HG03103 (cell line): Measurements from ENCODE around the gene SNRNP70.

Experiments used
- ATAC-seq: cut with Tn5 transposase; IDR thresholded peaks from one replicate; pipeline ENCODE4 v1.9.1; 2021; ENCODE audit warnings: low read depth; ENCODE audit not compliant: unreplicated experiment

SNRNP70 gene

GRCh38 chr19:49097453-49098288, 12.4 kb downstream of the SNRNP70 start:
- no peak for ATAC-seq

DNA sequence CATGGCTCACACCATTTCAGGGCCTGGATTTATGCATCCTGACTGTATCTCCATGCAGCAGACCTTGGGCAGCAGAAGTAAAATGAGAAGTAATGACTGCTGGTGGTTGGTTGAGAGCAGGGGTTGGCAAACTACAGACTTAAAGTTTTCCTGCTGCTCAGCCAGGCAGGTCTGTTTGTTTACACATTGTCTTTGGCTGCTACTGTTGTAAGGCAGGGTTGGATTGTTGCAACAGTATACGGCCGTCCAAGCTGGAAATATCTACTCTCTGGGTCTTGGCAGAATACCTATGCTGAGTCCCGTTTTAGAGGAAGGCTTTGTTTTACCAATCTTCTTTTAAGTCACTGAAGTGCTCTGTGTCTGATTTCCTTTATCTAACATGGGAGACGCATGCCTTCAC, 13.5 kb downstream of the SNRNP70 start:
- ATAC-seq: no peak

DNA sequence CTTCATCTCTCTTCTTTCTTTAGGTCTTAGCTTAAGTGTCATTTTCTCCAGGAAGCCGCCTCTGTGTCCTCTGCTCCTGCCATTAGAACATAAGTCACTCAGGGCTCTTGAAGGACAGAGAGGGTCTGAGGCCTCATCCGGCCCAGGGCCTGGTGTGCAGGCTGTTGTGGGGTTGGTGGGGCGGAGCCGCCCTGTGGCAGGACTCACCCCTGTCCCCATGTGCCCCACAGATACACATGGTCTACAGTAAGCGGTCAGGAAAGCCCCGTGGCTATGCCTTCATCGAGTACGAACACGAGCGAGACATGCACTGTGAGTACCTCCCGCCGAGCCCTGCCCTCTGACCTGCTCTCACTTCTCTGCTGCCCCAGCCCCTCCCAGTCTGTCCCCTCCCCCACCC, 15.9 kb downstream of the SNRNP70 start:
- no peak for ATAC-seq

DNA sequence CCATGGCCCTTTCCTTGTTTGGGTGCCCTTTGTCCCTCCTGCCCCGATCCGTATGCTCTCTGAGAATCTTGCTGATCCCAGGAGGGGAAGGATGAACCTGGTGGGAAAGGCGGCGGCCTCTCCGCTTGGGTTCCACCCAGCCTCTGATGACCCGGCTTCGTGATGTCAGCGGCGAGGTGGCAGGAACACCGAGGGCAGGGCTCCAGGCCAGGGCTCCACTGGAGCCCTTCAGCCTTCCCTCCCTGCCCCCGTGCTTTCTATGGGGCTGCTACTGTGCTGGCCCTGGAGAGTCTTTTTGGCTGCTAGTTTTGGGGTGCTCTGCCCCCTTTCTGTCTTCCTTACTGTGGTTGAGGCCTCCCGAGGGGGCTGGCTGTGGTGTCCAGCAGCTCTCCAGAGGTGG, 17.1 kb downstream of the SNRNP70 start:
- ATAC-seq: no peak

DNA sequence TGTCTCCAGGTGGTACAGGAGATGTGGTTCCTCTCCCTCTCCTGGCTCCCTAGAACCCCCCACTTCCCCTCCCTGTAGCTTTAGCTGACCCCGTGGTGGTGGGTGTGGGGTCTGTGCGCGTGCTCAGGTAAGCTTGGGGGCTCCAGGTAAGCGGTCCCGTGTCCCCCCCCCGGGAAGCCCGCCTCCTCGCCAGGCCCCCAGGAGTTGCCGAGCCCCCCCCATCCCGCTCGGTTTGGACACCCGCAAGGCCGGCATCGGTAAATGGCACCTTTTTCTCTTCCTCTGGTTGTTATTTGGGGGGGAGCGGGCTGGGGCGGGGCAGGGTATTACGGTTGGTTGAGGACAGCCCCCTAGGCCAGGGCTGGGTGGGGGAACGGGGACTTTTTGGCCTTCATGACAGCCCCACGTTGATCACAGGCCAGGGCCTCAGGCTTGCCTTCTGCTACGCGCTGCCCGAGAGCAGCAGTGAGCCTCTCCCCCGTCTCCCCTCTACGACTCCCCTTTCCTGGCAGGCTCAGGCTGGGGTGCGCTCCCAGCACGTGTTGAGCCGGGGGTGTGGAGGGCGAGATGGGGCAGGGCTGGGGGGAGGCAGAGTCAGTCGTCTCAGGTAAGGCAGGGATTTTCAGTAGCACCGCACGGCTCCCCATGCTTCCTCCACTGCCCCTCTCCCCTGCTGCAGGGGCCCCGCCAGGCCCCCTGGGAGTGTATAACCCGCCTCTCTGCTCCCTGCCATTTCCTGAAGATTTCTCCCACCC, 18.3 kb downstream of the SNRNP70 start:
- ATAC-seq: no peak

DNA sequence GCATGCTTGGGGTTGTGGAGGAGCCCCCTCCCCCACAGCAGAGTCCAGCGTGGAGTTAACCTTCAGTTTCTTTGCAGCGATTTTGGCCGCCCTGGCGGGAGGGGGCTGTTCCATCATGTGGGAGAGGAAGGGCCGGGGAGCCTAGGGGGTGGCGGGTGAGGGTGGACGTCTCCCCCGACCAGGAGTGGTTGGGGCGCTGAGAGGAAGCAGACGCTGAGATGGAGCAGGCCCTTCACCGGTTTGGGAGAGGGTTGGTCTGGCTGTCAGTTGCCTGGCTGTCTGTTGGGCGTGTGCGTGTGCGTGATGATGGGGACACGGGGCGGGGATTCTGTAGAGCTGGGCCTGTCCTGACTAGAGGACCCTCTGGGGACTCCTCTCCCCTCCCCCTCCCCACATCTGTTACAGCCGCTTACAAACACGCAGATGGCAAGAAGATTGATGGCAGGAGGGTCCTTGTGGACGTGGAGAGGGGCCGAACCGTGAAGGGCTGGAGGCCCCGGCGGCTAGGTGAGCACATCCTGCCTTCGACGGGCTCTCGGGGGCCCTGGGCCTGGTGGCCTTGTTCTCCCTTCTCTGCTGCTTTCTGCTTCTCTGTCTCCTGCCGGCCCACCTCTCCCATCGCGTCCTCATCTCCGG, 19.1 kb downstream of the SNRNP70 start:
- ATAC-seq: no peak

DNA sequence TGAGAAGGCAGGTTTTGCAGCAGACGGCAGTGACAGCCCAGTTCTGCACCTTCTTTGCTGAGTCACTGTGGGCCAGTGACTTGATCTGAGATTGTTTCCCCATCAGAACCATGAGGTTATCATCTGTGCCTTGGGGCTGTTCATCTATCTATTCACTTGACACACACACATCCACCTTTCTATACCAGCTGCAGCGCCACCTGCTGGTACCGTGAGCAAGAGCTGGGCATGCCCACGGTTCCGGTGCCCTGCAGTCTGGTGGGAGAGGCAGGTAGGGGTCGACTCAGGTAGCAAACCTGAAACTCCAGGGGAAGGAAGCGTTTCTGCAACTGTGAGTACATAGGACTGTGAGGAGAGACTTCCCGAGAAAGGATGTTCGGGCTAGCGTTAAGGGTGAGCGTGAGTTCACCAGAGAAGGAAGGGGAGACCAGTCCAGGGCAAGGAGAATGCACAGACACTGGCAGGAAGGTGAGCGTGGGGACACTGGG, 21.4 kb downstream of the SNRNP70 start:
- ATAC-seq: no peak

DNA sequence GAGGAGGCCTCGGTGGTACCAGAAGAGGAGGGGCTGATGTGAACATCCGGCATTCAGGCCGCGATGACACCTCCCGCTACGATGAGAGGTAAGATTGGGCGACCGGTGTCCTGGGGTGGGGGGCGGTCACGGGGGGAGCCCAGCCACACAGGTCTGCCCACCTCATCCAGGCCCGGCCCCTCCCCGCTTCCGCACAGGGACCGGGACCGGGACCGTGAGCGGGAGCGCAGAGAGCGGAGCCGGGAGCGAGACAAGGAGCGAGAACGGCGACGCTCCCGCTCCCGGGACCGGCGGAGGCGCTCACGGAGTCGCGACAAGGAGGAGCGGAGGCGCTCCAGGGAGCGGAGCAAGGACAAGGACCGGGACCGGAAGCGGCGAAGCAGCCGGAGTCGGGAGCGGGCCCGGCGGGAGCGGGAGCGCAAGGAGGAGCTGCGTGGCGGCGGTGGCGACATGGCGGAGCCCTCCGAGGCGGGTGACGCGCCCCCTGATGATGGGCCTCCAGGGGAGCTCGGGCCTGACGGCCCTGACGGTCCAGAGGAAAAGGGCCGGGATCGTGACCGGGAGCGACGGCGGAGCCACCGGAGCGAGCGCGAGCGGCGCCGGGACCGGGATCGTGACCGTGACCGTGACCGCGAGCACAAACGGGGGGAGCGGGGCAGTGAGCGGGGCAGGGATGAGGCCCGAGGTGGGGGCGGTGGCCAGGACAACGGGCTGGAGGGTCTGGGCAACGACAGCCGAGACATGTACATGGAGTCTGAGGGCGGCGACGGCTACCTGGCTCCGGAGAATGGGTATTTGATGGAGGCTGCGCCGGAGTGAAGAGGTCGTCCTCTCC, 22.6 kb downstream of the SNRNP70 start:
- no peak for ATAC-seq

DNA sequence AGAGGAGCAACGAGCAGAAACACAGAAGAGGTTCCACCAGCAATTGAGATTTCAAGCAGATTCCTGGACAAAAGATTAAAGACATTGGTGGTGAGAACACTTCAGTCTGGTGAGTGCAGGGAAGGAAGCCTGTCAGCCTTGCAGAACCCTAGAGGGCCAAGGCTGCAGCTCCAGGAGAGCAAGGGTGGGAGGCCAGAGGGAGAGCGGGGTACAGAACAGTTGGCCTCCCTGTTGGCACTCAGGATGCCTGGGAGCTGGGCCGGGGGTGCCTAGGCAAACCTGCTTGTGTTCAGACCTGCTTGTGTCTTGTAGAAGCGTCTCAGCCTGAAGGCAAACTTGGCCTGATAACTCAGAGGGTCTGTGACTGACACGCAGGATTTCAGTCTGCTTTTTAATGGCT, 23.8 kb downstream of the SNRNP70 start:
- no peak for ATAC-seq

DNA sequence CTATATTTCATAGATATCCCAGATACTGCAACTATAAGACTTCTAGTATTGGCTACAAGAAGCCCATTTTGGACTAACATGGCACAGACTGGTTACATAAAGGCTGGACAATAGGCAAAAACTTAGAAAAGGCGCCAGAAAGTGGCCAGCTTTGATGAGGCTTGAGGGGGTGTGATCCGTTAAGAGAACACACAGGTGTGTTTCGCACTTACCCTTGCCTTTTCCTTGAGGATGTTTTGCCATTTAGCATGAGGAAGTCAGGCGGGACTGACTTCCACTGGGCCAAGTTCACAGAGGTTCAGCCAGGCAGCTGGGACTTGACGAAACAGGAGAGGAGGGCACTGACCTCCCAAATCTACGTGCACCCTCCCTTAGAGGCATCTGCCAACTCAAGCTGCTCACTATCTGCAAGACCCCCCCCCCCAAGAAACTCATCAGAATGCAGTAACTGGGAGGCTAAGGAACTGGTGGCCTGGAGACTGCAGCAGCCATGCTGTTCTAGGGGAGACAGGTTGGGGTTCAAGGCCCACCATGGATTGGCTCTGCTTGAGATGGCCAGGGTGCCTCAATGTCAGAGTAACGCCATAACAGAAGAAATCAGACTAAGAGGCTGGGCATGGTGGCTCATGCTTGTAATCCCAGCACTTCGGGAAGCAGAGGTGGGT, 24.4 kb downstream of the SNRNP70 start:
- no peak for ATAC-seq

DNA sequence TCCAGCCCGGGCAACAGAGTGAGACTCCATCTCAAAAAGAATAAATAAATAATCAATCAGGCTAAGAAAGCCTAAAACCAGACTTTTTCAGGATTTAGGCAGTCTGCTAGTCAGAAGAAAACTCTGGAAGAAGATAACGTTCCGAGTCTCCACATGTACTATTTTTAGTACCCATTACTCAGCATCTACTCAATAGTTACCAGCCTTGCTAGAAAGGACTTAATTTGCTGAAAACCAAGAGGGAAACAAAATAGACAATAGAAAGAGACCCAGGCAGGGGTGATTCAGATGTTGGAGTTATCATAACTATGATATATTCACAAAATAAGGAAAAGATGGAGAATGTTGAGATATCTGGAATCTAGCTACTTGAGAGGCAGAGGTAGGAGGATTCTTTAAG, 25.3 kb downstream of the SNRNP70 start:
- no peak for ATAC-seq

DNA sequence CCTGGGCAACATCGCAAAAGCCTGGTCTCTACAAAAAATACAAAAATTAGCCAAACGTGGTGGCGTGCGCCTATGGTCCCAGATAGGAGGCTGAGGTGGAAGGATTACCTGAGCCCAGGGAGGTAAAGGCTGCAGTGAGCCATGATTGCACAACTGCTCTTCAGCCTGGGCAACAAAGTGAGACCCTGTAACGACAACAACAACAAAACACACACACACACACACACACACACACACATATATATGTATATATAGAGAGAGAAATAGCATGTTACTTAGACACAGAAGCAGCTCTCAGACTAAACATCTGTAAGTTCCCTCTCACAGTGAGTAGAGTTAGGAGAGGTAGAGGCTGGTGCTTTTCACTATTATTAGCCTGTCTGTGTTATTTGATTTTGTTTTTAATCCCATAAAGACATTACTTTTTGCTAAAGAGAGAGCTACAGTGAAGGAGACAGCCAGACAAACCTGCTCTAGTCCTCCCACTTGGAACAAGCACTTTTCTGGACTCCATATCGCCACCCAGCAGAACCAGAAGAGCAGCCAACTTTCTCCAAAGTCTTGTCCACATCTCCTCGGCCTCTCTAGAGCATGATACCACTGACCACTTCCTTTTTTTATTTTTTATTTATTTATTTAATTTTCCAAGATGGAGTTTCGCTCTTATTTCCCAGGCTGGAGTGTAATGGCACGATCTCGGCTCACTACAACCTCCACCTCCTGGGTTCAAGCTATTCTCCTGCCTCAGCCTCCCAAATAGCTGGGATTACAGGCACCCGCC, 26.2 kb downstream of the SNRNP70 start:
- no peak for ATAC-seq

- ATAC-seq: no peak
Observed at GRCh38 chr19:49113762-49114629, 28.7 kb downstream of the SNRNP70 start, which contains the start of gene LIN7B. Gene LIN7B, plus strand, starts transcription at chr19:49114370. Its CDS starts 35 bp downstream, at chr19:49114405.

GRCh38 chr19:49114630-49115363, 29.5 kb downstream of the SNRNP70 start:
- ATAC-seq: no peak

DNA sequence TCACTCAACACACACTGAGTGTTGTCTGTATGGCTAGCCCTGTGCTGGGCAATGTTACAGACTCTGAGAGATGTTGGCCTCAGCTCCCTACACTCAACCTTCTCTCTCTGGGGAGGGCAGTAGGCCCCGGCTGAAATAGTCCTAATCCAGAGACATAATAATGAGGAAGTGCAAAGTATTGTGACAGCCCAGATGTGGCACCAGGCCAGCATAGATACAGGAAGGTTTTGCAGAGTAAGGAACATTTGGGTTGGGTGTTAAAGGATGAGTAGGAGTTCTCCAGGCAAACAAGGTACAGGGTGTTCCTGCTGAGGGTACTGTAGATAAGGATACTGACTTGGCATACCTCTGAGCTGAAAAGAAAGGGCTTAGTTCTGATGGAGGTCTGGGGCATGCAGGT, 31.3 kb downstream of the SNRNP70 start:
- ATAC-seq: no peak

DNA sequence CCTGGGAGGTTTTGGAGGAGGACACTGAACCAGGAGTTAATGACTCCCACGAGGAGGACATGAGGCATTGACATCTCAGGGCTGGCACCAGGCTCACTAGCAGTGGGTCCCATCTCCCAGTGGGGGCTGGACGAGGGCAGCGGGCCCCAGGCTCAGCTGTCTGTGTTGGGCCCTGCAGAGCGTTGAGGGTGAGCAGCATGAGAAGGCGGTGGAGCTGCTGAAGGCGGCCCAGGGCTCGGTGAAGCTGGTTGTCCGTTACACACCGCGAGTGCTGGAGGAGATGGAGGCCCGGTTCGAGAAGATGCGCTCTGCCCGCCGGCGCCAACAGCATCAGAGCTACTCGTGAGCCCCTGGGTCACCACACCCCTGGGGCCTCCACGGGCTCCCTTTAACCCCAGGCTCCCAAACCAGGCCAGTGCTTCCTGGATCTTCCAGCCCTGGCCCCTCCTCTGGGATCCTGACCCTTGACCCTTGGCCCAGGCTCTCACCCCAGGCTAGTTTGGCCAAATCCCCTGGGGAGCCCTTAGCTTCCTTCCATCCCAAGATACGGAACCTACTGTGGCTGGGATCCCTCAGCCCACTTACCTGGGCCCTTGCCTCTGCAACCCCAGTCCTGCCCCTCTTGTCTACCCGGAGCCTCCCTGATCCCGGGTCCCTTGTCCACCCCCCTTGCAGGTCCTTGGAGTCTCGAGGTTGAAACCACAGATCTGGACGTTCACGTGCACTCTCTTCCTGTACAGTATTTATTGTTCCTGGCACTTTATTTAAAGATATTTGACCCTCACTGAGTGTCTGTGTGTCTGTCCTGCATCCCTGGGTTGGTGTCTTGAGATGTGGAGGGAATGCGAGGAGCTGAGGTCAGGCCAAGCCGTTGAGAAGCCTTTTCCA, 32.7 kb downstream of the SNRNP70 start:
- no peak for ATAC-seq
